Occipital lobe (tissue), 2 donors: ENCODE data around the gene HDAC1. TPM values are rescaled to one million over a fixed set of nuclear protein-coding genes. Genes with fewer than 3 reads are reported as not detected.
"Not testable (repeated sequence)": the region's sequence is repeated elsewhere in the genome, so short reads cannot be mapped to it uniquely, and the experiment has no call there.

ENCODE experiments used
- DNase-seq: peaks from one replicate; lab custom pipeline; 2025; lab: John Stamatoyannopoulos, UW
- total RNA-seq: library from RNA; depleted of rRNA; stranded (reverse); fragments of >200 nt; gene quantifications from one replicate; pipeline ENCODE4 v1.2.3, GENCODE V29; 2014

HDAC1 gene
- total RNA-seq, 1 donor from 2014 or later = 19.8 TPM

GRCh38 chr1:32273391-32274208 lies 18.3 kb upstream of the HDAC1 start:
- no peak for DNase-seq

- DNase-seq = no peak
These were observed 17.1 kb upstream of the HDAC1 start for GRCh38 chr1:32274646-32275340.

- no peak for DNase-seq
These were observed 16.5 kb upstream of the HDAC1 start for GRCh38 chr1:32275424-32275823.

- DNase-seq = no peak
These were observed 15.7 kb upstream of the HDAC1 start for GRCh38 chr1:32276032-32276782.

- not testable (repeated sequence) for DNase-seq
These were observed 7.1 kb upstream of the HDAC1 start for GRCh38 chr1:32284777-32285176.

GRCh38 chr1:32285658-32286057 lies 6.2 kb upstream of the HDAC1 start:
- DNase-seq = no peak

- no peak for DNase-seq
These were observed 5.1 kb upstream of the HDAC1 start for GRCh38 chr1:32286763-32287162.

GRCh38 chr1:32289256-32289655 lies 2.6 kb upstream of the HDAC1 start:
- DNase-seq = no peak

GRCh38 chr1:32291145-32291707 lies 657 bp upstream of the HDAC1 start:
- no peak for DNase-seq

GRCh38 chr1:32298211-32298610 lies 6.3 kb downstream of the HDAC1 start:
- not testable (repeated sequence) for DNase-seq

- no peak for DNase-seq
These were observed 7.4 kb downstream of the HDAC1 start for GRCh38 chr1:32299327-32299726.

GRCh38 chr1:32303358-32303757 lies 11.5 kb downstream of the HDAC1 start:
- DNase-seq = no peak

GRCh38 chr1:32303997-32304622 lies 12.2 kb downstream of the HDAC1 start:
- DNase-seq = no peak

GRCh38 chr1:32305310-32305709 lies 13.4 kb downstream of the HDAC1 start:
- DNase-seq = no peak

- DNase-seq = no peak
These were observed 15.4 kb downstream of the HDAC1 start for GRCh38 chr1:32307324-32307723.

- no peak for DNase-seq
These were observed 18.1 kb downstream of the HDAC1 start for GRCh38 chr1:32309960-32310359.

GRCh38 chr1:32311709-32312393 lies 20.0 kb downstream of the HDAC1 start:
- DNase-seq = no peak

GRCh38 chr1:32316903-32317277 lies 25.0 kb downstream of the HDAC1 start:
- no peak for DNase-seq

- no peak for DNase-seq
These were observed 26.4 kb downstream of the HDAC1 start for GRCh38 chr1:32318127-32318869.

- DNase-seq = no peak
These were observed 29.9 kb downstream of the HDAC1 start for GRCh38 chr1:32321712-32322291.
